ENCODE measurements around the gene SCN1A.

DNA sequence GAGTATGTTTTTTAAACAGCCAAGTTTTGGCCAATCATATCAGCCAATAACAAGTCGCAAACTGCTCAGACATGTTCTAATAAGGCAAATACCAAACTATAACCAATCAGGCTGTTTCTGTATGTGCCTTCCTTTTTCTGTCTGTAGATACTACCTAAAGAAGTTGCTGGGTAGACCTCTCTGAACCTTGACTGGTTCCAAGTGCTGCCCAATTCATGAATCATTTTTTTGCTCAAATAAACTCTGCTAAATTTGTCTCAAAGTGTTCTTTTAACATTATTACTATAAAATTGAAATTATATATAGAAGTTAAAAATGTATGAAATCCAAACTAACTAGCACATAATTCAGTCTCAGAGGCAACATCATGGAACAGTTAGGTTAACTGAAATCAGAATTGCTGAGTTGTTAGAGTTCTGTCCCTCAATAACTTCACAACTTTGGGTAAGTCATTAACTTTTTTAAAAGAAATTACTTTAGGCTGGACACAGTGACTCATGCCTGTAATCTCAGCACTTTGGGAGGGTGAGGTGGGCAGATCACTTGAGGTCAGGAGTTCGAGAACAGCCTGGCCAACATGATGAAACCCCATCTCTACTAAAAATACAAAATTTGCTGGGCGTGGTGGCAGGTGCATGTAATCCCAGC lies 169.4 kb downstream of the SCN1A start:
- TF ChIP-seq, protein P1, sequence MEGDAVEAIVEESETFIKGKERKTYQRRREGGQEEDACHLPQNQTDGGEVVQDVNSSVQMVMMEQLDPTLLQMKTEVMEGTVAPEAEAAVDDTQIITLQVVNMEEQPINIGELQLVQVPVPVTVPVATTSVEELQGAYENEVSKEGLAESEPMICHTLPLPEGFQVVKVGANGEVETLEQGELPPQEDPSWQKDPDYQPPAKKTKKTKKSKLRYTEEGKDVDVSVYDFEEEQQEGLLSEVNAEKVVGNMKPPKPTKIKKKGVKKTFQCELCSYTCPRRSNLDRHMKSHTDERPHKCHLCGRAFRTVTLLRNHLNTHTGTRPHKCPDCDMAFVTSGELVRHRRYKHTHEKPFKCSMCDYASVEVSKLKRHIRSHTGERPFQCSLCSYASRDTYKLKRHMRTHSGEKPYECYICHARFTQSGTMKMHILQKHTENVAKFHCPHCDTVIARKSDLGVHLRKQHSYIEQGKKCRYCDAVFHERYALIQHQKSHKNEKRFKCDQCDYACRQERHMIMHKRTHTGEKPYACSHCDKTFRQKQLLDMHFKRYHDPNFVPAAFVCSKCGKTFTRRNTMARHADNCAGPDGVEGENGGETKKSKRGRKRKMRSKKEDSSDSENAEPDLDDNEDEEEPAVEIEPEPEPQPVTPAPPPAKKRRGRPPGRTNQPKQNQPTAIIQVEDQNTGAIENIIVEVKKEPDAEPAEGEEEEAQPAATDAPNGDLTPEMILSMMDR (IDR thresholded peaks at IDR 0.05): no peak
- no peak for TF ChIP-seq SIN3A (IDR thresholded peaks at IDR 0.05; ENCODE audit: borderline replicate concordance, insufficient read depth, low read depth, low read length)
- no peak for TF ChIP-seq POLR2AphosphoS5 (IDR thresholded peaks at IDR 0.05; ENCODE audit: low read depth, low read length)
- TF ChIP-seq REST (IDR thresholded peaks at IDR 0.05; ENCODE audit: insufficient read depth in 1 of 2, low read depth in 2 of 2, low read length in 1 of 2): no peak
